ENCODE data around the gene SPATA32. TPM values are rescaled to one million over a fixed set of nuclear protein-coding genes. Genes with fewer than 3 reads are reported as not detected.

Gene SPATA32
- total RNA-seq, 1 experiment from 2014 or later: not detected

GRCh38 chr17:45233423-45233924 is 28.4 kb downstream of the SPATA32 start:
- intact Hi-C loops (cut with micrococcal nuclease): no loop called here
- Mint-ChIP-seq H3K27ac (ENCODE audit: low read depth, unreplicated experiment) (no peak overlapping the region), H3K4me1 (ENCODE audit: insufficient read depth, unreplicated experiment) (peaks cover 15% of the 10 kb centered on the region), H3K9me3 (ENCODE audit: unreplicated experiment) (no peaks in the 10 kb centered on the region), H3K4me3 (ENCODE audit: unreplicated experiment) (no peak overlapping the region), H3K36me3 (ENCODE audit: insufficient read depth, unreplicated experiment) (no peaks in the 10 kb centered on the region), H3K27me3 (ENCODE audit: insufficient read depth, unreplicated experiment) (no peaks in the 10 kb centered on the region)
- ChIA-PET CTCF (interaction anchor here (0.6 to 1.3 kb wide), 5 partner anchors 12 to 73 kb away, joined by 3 to 7 read pairs (median 4); partner anchors contain the start of gene FMNL1), POLR2A (interaction anchor here (0.8 kb wide), 1 partner anchor 85 kb away, joined by 3 read pairs; the partner anchor contains the start of gene HEXIM1)
- no TSS peak for BruUV-seq (replicated peaks)
- no peak for DNase-seq (ENCODE audit: unreplicated experiment)
- TF ChIP-seq, protein P1, sequence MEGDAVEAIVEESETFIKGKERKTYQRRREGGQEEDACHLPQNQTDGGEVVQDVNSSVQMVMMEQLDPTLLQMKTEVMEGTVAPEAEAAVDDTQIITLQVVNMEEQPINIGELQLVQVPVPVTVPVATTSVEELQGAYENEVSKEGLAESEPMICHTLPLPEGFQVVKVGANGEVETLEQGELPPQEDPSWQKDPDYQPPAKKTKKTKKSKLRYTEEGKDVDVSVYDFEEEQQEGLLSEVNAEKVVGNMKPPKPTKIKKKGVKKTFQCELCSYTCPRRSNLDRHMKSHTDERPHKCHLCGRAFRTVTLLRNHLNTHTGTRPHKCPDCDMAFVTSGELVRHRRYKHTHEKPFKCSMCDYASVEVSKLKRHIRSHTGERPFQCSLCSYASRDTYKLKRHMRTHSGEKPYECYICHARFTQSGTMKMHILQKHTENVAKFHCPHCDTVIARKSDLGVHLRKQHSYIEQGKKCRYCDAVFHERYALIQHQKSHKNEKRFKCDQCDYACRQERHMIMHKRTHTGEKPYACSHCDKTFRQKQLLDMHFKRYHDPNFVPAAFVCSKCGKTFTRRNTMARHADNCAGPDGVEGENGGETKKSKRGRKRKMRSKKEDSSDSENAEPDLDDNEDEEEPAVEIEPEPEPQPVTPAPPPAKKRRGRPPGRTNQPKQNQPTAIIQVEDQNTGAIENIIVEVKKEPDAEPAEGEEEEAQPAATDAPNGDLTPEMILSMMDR (IDR thresholded peaks at IDR 0.05; ENCODE audit: unreplicated experiment): no peak

GRCh38 chr17:45232514-45233422 is 29.1 kb downstream of the SPATA32 start:
- Mint-ChIP-seq H3K27me3 (ENCODE audit: insufficient read depth, unreplicated experiment) (no peaks in the 10 kb centered on the region), H3K9me3 (ENCODE audit: unreplicated experiment) (no peaks in the 10 kb centered on the region), H3K27ac (ENCODE audit: low read depth, unreplicated experiment) (no peak overlapping the region), H3K4me3 (ENCODE audit: unreplicated experiment) (no peak overlapping the region), H3K36me3 (ENCODE audit: insufficient read depth, unreplicated experiment) (no peaks in the 10 kb centered on the region), H3K4me1 (ENCODE audit: insufficient read depth, unreplicated experiment) (peaks cover 22% of the 10 kb centered on the region)
- ChIA-PET CTCF (interaction anchor here (0.6 to 2.9 kb wide), 11 partner anchors 11 to 137 kb away, joined by 3 to 25 read pairs (median 4); partner anchors contain the start of genes ACBD4 and FMNL1), POLR2A (interaction anchor here (0.8 kb wide), 2 partner anchors 83 to 84 kb away, joined by 3 to 4 read pairs; partner anchors contain the start of gene HEXIM1)
- intact Hi-C loops (cut with micrococcal nuclease): no loop called here
- DNase-seq (ENCODE audit: unreplicated experiment): no peak
- TF ChIP-seq, protein P1 (IDR thresholded peaks at IDR 0.05; ENCODE audit: unreplicated experiment): no peak
- BruUV-seq (replicated peaks): no TSS peak

GRCh38 chr17:45231481-45232116 is 30.3 kb downstream of the SPATA32 start:
- no peak overlapping the region for H3K27ac Mint-ChIP-seq (ENCODE audit: low read depth, unreplicated experiment)
- H3K9me3 Mint-ChIP-seq (ENCODE audit: unreplicated experiment): no peaks in the 10 kb centered on the region
- H3K4me3 Mint-ChIP-seq (ENCODE audit: unreplicated experiment): no peak overlapping the region
- peaks cover 34% of the 10 kb centered on the region for H3K4me1 Mint-ChIP-seq (ENCODE audit: insufficient read depth, unreplicated experiment)
- POLR2A ChIA-PET: interaction anchor here (0.6 to 3.5 kb wide), 6 partner anchors 16 to 306 kb away, joined by 3 to 26 read pairs (median 4); partner anchors contain the start of gene HEXIM1
- no TSS peak for BruUV-seq (replicated peaks)
- TF ChIP-seq, protein P1 (IDR thresholded peaks at IDR 0.05; ENCODE audit: unreplicated experiment): no peak
- no peaks in the 10 kb centered on the region for H3K27me3 Mint-ChIP-seq (ENCODE audit: insufficient read depth, unreplicated experiment)
- H3K36me3 Mint-ChIP-seq (ENCODE audit: insufficient read depth, unreplicated experiment): no peaks in the 10 kb centered on the region
- DNase-seq (ENCODE audit: unreplicated experiment): no peak
- CTCF ChIA-PET: interaction anchor here (0.6 to 2.9 kb wide), 13 partner anchors 11 to 1522 kb away, joined by 3 to 25 read pairs (median 3); partner anchors contain the start of gene ACBD4
- intact Hi-C loops (cut with micrococcal nuclease): no loop called here

Data from MCF 10A (cell line).